ENCODE results near the gene NEUROG3. TPM values are rescaled to one million over a fixed set of nuclear protein-coding genes. Genes with fewer than 3 reads are reported as not detected.

NEUROG3 gene
- total RNA-seq, 1 donor from 2014 or later = 0.38 TPM

DNA sequence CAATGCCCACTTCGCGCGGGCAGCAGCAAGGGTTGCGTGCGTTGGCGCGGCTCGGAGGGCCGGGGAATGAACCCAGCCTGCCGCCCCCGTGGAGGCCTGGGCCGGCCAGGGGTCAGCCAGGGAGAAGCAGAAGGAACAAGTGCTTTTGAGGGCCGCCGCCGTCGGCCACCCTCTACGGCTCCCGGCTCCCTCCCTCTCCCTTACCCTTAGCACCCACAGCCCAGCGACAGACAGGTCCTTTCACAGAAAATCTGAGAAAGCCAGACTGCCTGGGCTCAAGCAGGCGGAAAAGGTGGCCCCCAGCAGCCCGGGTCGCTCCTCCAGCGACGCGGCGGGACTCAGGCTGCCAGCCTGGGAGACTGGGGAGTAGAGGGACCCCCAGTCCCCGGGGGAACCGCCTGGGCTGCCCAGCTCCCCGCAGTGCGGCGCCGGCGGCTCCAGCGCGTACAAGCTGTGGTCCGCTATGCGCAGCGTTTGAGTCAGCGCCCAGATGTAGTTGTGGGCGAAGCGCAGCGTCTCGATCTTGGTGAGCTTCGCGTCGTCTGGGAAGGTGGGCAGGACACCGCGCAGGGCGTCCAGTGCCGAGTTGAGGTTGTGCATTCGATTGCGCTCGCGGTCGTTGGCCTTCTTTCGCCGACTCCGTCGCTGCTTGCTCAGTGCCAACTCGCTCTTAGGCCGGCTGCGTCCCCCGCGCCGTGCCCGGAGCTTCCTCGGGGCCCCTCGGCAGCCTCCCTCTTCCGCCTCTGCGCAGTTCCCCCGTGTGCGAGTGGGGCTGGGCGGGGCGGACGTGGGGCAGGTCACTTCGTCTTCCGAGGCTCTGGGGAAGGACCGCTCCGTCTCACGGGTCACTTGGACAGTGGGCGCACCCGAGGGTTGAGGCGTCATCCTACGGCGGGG lies 815 bp downstream of the NEUROG3 start:
- intact Hi-C loops (cut with micrococcal nuclease) = loop anchor here (5.0 kb wide), 1 partner anchor 60 kb away; the partner anchor contains the start of gene FAM241B
- H3K27me3 Mint-ChIP-seq = peaks cover 69% of the 10 kb centered on the region
- CTCF ChIA-PET = no interaction called here
- no peaks in the 10 kb centered on the region for H3K36me3 Mint-ChIP-seq (ENCODE audit: low read depth)
- no peaks in the 10 kb centered on the region for H3K9me3 Mint-ChIP-seq
- H3K4me3 Mint-ChIP-seq = peak overlapping the region; percentile 80
- no peak for DNase-seq
- peaks cover 29% of the 10 kb centered on the region for H3K4me1 Mint-ChIP-seq
- peak; percentile 40 for ATAC-seq (ENCODE audit: low read depth)
- peak overlapping the region; percentile 41 for H3K27ac Mint-ChIP-seq
- POLR2A ChIA-PET = no interaction called here
- TF ChIP-seq, protein P1, sequence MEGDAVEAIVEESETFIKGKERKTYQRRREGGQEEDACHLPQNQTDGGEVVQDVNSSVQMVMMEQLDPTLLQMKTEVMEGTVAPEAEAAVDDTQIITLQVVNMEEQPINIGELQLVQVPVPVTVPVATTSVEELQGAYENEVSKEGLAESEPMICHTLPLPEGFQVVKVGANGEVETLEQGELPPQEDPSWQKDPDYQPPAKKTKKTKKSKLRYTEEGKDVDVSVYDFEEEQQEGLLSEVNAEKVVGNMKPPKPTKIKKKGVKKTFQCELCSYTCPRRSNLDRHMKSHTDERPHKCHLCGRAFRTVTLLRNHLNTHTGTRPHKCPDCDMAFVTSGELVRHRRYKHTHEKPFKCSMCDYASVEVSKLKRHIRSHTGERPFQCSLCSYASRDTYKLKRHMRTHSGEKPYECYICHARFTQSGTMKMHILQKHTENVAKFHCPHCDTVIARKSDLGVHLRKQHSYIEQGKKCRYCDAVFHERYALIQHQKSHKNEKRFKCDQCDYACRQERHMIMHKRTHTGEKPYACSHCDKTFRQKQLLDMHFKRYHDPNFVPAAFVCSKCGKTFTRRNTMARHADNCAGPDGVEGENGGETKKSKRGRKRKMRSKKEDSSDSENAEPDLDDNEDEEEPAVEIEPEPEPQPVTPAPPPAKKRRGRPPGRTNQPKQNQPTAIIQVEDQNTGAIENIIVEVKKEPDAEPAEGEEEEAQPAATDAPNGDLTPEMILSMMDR (IDR thresholded peaks at IDR 0.05) = no peak

DNA sequence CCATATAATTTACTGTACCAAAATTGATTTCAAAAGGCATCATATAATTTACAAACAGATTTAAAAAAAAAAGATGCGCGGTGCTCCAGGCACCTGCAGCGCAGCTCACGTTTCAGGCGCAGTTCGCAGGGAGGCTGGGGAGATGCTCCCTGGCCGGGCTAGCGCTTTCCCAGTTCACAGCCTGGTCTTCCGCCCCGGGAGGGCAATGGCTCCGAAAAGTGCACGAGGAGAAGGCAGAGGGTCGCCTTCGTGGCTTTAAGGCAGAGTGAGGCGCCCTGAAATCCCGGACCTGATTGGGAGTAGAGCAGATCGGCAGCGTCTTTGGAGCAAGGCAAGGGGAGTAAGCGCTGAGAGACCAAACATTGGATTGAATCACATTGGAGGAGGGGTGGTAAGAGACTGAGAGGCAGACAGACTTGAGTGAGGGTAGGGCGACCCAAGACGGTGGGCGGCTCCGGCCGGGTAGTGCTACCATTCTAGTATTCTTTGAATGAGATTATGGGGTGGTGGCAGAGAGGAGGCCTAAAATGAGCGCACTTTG lies 1.5 kb downstream of the NEUROG3 start:
- Mint-ChIP-seq H3K4me3 (peak overlapping the region; percentile 9), H3K27me3 (peaks cover 66% of the 10 kb centered on the region), H3K27ac (no peak overlapping the region), H3K36me3 (ENCODE audit: low read depth) (no peaks in the 10 kb centered on the region), H3K9me3 (no peaks in the 10 kb centered on the region), H3K4me1 (peaks cover 29% of the 10 kb centered on the region)
- no peak for DNase-seq
- no peak for ATAC-seq (ENCODE audit: low read depth)
- intact Hi-C loops (cut with micrococcal nuclease) = loop anchor here (5.0 kb wide), 1 partner anchor 61 kb away; the partner anchor contains the start of gene FAM241B
- ChIA-PET CTCF (no interaction called here), POLR2A (no interaction called here)
- TF ChIP-seq, protein P1 (IDR thresholded peaks at IDR 0.05) = no peak

DNA sequence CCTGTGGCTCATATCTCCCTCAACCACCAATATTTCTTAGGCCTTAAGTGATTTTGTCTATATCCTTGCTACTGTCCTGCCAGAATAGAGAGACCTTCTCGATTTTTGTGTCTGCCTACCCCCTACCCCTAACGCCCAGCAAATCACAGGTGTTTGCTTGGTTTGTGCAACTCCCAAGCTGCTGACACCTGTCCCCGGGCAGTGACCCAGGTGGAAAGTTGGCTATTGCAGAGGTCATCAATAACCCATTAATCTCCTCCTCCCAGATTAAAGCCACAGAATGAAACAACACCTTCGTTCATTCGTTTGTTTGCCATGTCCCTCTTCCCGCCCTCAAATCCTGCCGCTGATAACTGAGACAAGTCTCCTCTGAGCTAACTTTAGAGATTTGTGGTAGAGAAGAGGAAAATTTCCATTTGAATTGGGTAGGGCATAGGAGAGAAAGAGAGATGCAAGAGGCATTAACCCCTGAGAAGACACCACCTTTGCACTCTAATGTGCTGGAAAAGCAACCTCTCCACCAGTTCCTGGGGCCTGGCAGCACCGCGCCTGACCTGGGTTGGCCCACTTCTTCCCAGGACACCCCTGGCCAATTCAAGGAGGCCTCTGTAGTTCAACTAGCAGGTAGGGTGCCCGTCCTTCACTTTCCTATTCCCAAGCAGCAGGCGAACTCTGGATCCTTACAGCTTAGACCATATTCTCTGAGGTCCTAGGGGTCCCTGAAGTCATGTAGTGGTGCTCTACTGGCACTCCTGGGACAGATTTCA lies 3.0 kb downstream of the NEUROG3 start:
- intact Hi-C loops (cut with micrococcal nuclease) = loop anchor here (5.0 kb wide), 1 partner anchor 62 kb away; the partner anchor contains the start of gene FAM241B
- ChIA-PET POLR2A (no interaction called here), CTCF (no interaction called here)
- DNase-seq = no peak
- Mint-ChIP-seq H3K4me3 (no peak overlapping the region), H3K4me1 (peaks cover 29% of the 10 kb centered on the region), H3K9me3 (no peaks in the 10 kb centered on the region), H3K27me3 (peaks cover 71% of the 10 kb centered on the region), H3K27ac (no peak overlapping the region), H3K36me3 (ENCODE audit: low read depth) (no peaks in the 10 kb centered on the region)
- no peak for ATAC-seq (ENCODE audit: low read depth)
- TF ChIP-seq, protein P1 (IDR thresholded peaks at IDR 0.05) = no peak

DNA sequence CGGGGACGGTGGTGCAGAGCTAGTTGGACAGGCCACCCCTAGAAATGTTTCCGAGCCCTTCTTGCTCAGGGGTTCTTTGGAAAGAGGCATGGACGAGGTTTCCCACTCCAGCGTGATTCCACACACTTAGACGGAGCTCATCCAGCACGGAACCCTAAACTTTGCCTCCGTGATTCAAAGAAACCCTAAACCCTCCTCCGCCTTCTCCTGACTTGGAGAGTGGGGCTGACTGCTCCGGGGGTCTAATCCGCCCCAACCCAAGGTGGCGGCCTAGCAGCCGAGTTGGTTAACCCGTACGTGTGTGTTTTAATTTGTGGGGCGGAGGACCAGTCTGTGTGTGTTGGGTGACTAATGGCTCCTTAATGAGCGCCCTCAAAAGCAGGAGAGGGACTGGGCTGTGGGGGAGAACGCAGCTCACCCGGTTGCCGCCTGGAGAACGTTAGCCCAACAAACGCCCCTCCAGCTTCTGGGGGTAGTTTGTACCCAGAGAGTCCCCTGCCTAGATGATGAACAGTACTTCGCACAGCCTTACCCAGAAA lies 3.8 kb downstream of the NEUROG3 start:
- POLR2A ChIA-PET = no interaction called here
- intact Hi-C loops (cut with micrococcal nuclease) = no loop called here
- ATAC-seq (ENCODE audit: low read depth) (no peak), DNase-seq (no peak)
- Mint-ChIP-seq H3K4me3 (no peak overlapping the region), H3K27me3 (peaks cover 68% of the 10 kb centered on the region), H3K9me3 (no peaks in the 10 kb centered on the region), H3K4me1 (peaks cover 24% of the 10 kb centered on the region), H3K36me3 (ENCODE audit: low read depth) (no peaks in the 10 kb centered on the region), H3K27ac (no peak overlapping the region)
- TF ChIP-seq, protein P1 (IDR thresholded peaks at IDR 0.05) = no peak
- CTCF ChIA-PET = no interaction called here

Measured in activated B cell treated with CpG ODN at 0.5 μM for 24 hours (primary cell).